ENCODE measurements around the gene IRF2BP2.

Gene IRF2BP2

DNA sequence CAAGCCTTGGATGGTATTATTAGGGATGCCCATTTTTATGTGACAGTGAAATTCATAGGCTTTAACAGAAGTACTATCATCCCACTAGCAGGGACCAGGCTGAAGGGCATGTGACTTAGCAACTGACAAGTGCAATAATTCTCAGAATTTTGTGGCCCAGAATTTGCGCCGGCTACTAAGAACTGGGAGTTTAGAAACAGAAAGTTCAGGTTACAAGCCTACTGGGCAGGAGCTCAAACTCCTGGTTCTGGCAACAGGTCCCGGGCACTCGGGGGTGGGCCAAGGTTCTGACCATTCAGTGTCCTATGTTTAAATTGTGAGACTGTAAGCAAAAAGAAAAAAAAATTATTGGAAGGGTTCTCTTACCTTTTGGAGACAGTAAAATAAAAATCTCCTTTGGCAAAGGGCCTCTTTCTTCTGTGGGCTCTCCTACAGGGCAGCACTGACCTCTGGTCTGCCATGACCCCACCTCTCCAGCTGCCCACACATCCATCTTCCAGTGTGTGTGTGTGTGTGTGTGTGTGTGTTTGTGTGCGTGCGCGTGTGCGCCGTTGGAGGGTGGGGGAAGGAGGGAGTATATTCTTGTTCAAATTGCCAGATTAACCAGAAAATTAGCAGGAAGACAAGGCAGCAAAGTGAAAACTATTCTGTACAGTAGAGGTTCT lies 26.1 kb downstream of the IRF2BP2 start:
- peak; percentile 32 for DNase-seq (ENCODE audit: low read depth)

DNA sequence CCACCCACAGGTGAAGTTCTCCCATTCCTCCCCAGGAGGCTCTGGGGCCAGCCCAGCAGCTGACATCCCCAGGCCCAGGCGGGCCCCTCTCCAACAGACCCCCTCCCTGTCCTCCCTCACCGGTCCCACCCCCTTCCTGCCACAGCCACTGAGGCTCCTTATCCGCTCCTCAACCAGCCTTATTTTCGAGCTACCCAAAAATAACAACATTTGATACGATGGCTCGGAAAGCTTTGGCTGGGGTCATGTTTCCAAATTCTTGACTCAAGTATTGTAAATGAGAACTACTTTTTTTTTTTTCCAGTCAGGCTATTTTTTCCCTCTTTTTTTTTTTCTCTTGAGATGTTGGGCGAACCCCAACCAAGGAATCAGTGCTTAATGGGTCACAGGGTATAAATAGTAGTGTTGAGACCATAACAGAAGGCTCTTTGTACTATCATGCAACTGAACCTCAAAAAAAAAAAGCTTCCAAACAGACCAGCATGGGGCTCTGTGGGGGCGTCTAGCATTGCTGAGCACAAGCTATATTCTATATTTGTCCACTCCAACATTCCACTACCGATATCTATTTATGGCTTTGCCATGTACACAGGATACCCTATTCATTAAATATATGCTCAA lies 27.2 kb downstream of the IRF2BP2 start:
- peak; percentile 30 for DNase-seq (ENCODE audit: low read depth)

DNA sequence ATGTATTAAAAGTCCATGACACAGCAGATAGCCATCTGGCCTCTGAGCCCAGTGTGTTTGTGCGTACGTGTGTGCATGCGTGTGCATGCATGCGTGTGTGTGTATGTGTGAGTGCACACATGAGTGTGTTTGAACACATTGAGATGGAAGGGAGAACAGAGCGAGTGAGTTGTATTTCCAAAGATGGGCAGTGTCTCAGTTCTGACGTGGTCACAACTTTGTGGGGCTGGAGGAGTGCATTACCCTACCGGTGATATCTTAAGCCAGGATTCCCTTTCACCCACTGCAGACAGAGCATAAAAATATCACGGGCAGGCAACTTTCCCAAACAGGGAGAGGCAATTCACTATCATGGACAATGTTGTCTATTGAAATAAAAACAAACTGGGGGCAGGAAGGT lies 27.8 kb downstream of the IRF2BP2 start:
- DNase-seq (ENCODE audit: low read depth), result no peak

DNA sequence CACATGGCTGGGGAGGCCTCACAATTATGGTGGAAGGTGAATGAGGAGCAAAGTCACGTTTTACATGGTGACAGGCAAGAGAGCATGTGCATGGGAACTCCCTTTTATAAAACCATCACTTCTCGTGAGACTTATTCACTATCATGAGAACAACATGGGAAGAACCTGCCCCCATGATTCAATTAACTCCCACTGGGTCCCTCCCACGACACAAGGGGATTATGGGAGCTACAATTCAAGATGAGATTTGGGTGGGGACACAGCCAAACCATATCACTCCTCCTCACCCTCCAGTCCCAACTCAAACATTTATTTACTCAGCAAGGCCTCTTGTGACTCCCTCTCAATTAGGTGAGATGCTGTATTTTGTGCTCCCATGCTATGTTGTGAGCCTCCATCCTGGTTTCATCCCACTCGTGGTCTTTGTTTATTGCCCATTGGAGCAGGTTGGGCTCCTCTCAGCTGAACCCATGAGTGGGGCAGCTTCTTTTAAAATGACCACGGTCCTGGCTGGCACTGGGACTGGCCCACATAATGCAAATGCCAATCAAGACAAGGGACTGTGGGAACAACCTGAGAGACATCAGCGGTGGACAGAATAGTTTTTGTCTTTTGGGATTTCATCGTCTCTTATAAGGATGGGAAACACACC lies 28.8 kb downstream of the IRF2BP2 start:
- no peak for DNase-seq (ENCODE audit: low read depth)

DNA sequence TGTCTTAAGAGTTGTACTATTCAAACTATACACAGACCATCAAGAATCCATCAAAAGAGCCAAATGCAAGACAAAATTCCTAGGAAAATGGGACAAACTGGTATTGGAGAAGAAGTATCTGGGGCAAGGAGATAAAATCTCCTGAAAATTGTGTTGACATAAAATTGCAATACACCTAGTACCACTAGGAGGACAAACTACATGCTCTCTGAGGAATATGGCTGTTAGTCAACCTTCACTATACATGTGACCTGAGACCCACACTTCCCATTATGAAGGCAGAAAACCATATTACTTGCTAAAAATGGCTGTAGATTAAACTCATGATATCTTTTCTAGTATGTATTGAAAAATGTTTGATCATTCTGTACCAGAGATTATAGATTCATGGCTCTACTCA lies 30.0 kb downstream of the IRF2BP2 start:
- no peak for DNase-seq (ENCODE audit: low read depth)

DNA sequence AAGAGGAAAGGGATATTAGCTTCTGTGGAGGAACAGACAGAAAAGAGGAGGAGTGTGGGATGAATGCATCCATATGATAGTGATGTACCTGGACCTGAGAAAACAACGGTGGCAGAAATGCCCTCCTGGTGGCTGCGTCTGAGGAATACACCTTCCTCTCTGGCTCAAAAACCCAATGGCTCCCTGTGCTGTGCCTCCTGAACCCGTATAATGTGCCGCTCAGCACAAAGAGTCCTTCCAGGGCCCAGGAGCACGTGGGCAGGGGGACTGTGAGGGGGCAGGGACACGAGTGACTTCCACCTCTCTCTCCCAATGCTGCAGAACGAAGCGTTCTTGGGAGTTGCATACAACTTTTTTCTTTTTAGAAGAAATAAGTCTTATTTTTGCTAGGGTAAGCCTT lies 31.2 kb downstream of the IRF2BP2 start:
- DNase-seq (ENCODE audit: low read depth), result no peak

DNA sequence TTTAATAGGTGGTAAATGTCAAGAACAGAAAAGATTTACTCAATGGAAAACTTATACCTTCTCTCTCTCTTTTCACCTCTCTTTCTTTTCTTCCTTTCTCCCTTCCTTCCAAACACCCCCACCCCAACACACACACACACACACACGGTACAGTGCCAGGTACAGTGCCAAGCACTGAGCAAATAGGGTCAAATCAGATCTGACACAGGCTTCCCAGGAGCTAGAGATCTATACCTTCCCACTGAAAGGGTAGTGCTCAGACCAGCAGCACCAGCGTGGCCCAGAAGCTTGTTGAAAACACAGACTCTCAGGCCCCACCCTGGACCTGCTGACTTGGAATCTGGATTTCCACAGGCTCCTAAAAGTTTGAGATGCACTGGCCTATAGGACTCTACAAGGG lies 31.9 kb downstream of the IRF2BP2 start:
- DNase-seq (ENCODE audit: low read depth), result no peak

DNA sequence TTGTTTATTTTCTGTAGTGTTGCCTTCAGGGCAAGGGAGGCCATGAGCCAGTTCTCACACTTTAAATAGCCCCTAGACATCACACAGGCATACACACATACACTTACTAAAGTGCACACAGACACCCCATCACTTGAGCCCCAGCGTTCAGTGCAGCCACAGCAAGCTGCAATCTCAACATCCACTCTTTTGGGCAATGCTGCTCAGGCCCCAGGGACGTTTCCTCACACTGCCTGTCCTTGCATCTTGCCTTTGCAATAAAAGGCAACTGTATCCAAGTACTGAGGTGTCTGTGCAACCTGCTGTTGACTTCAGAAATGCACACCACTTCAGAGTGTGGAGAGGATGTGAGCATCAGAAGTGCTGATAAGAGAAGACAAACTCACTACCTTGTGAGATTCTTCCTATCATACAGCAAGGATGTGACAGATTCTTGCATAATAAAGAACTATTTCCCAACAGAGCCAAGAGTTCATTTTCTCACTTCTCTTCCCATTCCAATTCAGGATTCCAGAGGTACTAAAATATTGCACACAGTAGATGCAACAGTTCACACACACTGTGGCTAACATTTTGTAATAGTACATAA lies 36.2 kb downstream of the IRF2BP2 start:
- DNase-seq (ENCODE audit: low read depth), result peak; percentile 39

DNA sequence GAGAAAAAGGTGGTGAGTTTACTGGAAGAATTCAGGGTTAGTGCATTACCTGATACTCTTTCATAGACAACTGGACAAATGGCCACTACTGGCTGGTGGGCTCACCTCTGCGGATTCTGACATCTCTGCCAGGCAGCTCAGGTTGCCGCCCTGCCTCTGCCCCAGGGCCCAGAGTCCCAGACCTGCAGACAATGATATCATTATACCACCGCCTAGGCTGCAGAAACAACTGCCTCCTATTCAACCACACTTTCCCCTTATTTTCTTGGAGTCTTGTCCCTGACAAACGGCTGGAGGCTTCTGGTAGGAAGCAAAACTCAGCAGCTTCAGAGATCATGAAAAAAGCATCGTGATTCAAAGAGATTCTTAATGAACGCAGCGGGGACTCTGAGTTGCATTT lies 37.0 kb downstream of the IRF2BP2 start:
- no peak for DNase-seq (ENCODE audit: low read depth)

DNA sequence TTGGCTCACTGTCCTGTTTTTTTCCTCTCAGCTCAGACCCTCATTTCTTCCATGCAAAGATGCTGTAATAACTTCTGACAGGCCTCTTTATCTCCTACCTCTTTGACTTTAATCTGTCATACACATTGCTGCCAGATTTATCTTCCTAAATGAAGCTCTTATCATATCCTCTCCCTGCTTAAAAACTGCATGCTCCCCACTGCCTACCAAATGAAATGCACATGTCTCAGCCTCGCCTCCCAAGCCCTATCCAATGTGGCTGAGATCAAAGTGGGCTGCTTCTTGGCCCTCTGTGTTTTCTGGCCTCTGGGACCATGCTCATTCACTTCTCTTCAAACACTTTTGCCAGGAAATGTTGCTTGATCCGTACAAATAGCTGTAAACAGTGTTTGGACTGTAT lies 38.3 kb downstream of the IRF2BP2 start:
- no peak for DNase-seq (ENCODE audit: low read depth)

DNA sequence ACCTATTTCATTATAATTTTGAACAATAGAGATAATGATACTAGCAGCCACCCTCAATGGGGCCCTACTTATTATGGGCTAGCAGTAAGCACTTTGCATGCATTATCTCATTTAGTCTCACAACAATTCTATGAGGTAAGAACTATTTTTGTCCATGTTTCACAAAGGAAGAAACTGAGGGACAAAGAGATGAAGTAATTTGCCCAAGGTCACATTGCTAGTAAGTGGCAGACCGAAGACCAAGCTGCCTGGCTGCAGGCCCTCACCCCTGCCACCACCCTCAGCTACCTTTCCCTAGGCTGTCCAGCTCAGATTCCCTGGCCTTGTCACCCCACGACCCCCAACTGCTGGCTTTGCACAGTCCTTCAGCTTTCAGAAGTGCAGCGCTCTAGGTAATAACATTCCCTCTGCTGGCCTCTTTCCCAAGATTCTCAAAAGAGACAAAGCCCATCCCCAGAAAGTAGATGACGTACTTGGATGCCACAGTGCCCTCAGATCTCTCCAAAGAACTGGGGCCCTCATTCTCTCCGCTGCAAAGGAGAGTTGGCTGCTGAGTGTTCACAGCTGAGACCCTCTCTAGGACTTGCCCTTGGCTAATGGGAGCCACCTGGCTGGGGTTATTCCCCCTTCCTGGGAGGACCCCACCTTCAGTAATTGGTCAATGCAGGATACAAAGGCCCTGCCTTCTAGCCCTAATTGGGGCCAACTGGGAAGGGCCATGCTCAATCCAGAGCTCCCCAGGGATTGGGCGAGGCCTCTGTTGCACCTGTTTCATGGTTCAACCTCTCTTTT lies 39.5 kb downstream of the IRF2BP2 start:
- no peak for DNase-seq (ENCODE audit: low read depth)

DNA sequence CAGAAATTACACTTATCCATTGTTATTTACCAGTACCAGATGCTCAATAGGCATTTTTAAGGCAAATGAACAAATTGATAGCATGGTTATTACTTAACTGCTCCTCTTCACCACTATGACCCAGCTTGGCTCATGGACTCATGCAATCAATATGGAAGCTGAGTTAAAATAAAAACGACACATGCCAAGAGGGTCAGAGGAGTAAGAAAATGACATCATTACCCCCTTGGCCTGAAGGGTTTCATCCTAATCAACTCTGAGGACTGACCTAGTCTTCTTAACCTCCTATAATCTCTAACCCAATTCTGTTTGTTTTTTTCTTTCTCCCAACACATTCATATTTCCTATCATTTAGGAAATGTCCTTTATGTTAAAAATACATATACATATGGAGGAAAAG lies 41.6 kb downstream of the IRF2BP2 start:
- DNase-seq (ENCODE audit: low read depth), result no peak

DNA sequence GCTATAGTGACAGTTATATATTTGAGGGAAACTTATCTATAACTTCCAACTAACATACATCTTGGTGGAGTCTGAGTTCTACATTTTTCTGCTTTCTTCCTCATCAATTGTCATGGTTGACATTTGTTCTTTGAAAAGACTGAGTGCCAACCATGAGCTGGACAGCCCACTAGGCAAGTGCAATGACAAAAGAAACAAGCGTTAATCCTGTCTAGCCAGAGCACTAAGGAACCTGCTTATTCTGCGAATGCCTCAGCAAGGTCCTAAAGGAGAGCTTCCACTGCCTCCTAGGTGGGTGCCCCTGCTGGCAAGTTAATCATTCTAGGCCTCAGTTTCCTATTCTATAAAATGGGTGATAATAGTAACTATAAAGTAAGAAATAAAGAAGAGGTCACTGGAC lies 44.8 kb downstream of the IRF2BP2 start:
- DNase-seq (ENCODE audit: low read depth), result no peak

DNA sequence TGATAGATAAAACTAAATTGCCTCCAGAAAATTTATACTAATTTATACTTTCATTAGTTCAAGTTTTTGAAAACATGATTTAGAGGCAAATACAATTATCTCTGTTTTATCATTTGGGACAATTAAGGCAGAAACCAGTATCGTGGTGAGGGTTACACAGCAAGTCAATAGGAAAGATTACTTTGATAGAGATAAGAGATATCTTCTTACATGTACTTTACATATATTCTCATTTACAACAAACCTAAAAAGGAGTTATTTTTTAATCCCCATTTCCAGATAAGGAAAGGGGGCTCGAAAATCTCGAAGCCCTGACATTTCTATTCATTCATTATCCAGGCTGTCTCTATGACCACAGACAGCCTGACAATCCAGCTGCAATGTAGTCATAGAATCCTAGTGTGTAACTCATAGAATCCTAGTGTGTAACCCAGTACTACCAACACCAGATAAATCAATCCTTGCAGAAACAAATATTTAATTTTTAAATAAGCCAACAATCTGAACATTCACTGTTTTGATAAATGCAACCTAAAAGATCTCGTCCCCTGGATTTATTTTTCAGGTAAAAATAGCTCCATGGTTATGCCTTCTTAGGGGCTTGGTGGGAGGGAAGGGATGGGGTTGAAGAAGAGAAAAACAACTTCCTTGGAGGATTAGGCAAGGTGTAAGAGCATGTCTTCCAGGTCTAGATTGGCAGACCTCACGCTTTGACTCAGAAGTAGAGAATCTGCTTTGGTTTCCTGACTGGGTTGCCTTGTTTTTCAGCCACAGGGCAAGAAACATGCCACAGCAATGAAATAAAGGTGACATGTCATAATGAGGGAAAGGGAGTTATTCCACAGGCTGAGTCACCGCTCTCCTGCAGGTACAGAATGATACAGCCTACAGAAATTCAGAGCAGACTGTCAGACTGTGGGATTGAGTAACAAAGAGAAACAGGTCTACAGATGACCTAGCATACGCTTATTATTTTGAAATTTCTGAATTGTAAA lies 45.6 kb downstream of the IRF2BP2 start:
- DNase-seq (ENCODE audit: low read depth), result peak; percentile 20

DNA sequence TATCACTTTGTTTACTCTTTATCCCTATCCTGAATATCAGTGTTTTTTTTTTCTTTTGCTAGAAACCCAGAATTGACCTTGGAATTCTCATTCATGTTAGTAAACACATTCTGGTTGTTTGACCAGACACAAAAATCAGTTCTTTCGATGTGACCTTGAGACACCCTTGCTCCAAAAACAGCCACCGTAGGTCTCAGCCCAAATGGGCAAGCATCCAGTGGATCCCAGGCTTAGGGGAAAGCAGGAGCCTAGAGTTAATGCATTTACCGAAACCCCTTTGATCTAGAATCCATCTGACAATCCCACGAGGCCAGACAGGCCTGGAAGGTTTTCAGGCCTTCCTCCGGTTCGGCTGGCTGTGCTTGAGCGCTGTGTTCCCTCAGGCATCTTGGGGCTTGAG lies 47.6 kb downstream of the IRF2BP2 start:
- no peak for DNase-seq (ENCODE audit: low read depth)

DNA sequence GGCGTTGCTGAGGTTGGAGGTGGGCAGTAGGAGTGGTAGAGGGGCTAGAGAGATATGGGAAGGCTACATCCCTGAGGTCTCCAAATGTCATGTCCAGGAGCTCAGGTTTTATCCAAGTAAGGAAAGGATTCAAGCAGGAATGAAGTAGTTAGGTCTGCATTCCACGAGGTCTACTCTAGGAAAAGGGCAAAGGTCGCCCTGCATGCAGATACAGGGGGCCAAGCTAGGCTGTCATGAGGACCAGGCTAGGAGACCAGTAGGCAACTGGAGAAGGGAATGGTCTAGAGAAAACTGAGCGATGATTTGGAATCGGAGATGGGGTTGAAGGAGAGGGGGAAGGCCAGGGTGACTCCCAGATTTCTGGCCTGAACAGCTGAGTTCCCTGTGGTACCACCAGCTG lies 48.7 kb downstream of the IRF2BP2 start:
- DNase-seq (ENCODE audit: low read depth), result no peak

DNA sequence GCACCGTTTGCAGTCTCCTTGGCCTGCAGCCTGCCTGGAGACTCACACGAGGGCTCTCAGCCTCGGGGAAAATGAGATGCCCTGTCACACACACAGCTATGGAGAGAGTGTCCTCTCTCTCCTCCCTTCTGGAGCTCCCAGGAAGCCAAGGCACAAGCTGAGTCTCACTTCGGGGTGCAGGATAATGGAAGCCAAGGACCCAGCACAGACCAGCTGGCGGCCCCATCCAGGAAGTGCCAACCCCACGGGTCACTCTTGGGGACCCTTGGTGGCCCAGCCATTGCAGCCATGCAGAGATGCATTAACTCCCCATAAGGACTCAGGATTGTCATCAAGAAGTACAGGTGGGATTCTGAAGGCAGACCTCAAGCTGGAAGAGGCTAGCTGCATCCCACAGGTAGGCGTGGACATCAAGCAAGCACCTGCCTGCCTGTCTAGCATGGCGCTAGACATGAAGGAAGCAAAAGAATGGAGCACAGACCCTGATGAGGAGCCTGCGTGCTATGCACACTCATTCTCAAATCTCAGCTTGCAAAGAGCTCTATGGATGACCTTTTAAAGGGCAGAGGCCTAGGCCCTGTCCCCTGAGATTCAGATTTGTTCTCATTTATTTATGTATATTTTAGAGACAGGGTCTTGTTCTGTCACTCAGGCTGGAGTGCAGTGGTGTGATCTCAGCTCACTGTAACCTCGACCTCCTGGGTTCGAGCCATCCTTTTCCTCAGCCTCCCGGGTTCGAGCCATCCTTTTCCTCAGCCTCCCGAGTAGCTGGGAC lies 49.9 kb downstream of the IRF2BP2 start:
- no peak for DNase-seq (ENCODE audit: low read depth)

DNA sequence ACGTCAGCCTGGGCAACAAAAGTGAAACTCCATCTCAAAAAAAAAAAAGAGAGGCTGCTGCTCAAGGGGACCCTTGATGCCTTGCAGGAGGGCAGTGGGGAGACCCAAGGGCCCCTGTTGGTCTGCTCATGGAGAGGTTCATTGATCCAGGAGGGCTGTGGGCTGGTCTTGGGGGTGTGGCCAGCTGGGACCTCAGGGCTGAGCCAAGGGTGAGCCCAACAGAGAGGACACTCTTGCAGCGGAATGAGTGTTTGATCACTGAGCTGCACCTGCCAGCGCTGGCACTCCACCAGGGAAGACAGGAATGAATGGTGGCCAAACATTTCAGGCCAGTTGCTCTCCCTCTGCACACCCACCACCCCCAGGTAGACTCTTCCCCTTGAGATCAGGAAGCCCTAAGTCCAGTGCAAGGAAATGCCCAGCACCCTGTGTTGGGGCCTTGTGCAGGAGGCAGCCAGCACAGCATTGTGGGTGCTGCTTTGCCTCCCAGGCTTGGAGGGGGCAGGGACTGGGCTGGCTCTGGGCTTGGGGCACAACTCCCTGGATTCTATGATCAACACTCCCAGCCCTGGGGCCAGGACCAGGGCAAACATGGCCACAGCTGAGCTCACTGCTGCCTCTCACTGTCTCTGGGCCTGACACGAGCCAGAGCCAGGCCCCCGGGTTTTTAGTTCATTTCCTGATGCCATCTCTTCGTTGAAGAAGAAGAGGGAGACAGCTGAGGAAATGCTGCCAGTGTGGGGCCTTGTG lies 50.7 kb downstream of the IRF2BP2 start:
- DNase-seq (ENCODE audit: low read depth), result no peak

DNA sequence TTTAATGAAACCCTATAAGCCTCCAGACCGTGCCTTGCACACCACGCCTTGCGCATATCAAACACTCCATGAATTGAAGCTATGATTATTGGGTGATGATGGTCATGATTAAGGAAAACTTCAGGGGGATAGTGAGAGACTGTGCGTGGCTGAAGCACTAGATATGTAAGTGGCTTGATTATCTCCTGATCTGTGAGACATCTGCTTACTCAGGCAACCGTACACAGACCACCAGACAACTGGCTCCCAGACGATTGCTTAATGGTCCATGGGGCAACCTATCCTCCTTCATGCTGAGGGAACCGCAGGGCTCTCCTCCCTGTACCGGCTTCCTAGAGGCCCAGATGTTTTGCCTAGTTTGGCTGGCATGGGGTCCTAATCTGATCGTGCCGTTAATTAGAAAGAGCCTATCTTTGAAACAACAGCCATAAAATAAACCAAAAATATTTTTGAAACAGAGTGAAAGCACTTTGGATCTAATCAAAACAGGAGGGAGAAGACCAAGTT lies 51.6 kb downstream of the IRF2BP2 start:
- DNase-seq (ENCODE audit: low read depth), result no peak
